Stimulated activated CD4-positive, alpha-beta T cell treated with anti-CD3 and anti-CD28 coated beads, TNF-alpha, amount 100 ng/mL, for 48 hours (primary cell): ENCODE data around the gene ANG.

Experiments used
- DNase-seq, 3 donors: peaks; one replicate each; pipeline ENCODE4 v3.0.0-alpha.2; 2020; ENCODE audit warnings: low read depth in 3 of 3

Gene ANG

GRCh38 chr14:20743556-20743955 is 55.0 kb downstream of the ANG start:
- no peak for DNase-seq
